Fibroblast of upper back skin (primary cell): Measurements from ENCODE around the gene GRIK4.
"Not testable (repeated sequence)": the region's sequence is repeated elsewhere in the genome, so short reads cannot be mapped to it uniquely, and the experiment has no call there.

Experiments used
- DNase-seq: peaks from one replicate; pipeline ENCODE4 v3.0.0-alpha.2; 2013

GRIK4 gene, protein sequence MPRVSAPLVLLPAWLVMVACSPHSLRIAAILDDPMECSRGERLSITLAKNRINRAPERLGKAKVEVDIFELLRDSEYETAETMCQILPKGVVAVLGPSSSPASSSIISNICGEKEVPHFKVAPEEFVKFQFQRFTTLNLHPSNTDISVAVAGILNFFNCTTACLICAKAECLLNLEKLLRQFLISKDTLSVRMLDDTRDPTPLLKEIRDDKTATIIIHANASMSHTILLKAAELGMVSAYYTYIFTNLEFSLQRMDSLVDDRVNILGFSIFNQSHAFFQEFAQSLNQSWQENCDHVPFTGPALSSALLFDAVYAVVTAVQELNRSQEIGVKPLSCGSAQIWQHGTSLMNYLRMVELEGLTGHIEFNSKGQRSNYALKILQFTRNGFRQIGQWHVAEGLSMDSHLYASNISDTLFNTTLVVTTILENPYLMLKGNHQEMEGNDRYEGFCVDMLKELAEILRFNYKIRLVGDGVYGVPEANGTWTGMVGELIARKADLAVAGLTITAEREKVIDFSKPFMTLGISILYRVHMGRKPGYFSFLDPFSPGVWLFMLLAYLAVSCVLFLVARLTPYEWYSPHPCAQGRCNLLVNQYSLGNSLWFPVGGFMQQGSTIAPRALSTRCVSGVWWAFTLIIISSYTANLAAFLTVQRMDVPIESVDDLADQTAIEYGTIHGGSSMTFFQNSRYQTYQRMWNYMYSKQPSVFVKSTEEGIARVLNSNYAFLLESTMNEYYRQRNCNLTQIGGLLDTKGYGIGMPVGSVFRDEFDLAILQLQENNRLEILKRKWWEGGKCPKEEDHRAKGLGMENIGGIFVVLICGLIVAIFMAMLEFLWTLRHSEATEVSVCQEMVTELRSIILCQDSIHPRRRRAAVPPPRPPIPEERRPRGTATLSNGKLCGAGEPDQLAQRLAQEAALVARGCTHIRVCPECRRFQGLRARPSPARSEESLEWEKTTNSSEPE

DNA sequence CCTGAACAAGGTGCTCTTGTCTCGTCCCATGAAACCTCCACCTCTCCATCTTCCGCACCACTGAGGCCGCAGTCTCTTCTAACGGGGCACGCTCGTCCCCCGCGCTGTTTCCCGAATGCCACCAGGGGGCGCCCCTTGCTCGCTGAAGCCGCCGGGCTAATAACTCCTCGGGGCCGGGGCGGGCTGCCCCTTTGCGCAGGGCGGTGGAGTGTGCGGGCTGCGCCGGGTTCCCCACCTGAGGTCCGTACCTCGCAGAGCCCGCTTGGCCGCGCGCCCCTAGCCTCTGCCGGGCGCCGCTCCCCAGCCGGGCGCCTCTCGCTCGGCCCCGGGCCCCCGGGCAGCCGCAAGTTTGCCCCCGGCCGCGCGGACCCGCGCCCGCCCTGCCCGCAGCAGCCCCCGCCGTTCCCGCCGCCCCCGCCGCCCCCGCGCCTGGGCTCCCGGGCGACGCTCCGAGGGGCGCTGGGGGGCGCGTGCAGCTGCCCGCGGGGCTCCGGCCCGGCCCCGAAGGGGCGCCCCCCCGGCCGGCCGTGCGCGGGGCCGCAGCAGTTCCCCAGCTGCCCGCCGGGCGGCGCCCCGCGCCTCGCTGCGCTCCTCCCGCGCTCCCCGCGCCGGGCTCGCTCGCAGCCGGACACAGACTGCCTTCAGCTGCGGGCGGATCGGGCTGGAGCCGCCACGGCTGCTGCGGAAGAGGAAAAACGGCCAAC is at the start of gene GRIK4:
Gene GRIK4 (plus strand): TSS at position 633 of the 704 bp plus-strand sequence. CDS start 148,571 bp downstream, outside the sequence.
- DNase-seq = peak; percentile 73

DNA sequence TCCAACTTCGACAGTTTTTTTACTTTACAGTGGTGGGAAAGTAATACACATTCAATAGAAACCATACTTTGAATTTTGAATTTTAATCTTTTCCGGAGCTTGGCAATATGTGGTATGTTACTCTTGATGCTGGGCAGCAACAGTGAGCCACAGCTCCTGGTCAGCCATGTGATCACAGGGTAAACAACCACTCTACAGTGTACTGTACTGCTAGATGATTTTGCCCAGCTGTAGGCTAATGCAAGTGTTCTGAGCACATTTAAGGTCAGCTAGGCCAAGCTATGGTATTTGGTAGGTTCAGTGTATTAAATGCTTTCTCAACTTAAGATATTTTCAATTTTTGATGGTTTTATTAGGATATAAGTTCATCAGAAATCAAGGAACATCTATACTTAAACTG is 48.7 kb upstream of the GRIK4 start:
- DNase-seq = no peak

DNA sequence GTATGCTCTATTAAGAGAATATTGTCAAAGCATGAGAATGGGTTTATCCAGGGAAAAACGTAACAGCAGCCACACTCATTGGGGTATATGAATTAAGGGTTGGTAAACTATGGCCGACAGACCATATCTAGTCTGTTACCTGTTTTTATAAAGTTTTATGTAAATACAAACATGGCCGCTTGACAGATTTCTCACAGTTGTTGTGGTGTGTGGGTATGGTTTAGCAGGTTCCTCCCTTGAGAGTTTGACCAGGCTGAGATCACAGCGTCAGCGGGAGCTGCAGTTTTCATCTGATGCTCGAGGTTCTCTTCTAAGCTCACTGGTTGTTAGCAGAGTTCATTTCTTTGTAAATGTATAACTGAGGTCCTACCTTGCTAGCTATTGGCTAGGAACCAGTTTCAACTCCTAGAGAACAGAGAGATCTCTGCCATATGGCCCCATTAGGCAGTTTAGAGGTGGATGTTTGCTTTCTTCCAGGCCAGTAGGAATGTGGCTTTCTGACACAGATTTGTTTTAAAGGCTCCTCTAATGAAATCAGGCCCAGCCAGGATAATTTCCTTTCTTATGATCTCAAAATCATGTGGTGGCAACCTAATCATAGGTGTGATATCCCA is 45.5 kb upstream of the GRIK4 start:
- DNase-seq = no peak

DNA sequence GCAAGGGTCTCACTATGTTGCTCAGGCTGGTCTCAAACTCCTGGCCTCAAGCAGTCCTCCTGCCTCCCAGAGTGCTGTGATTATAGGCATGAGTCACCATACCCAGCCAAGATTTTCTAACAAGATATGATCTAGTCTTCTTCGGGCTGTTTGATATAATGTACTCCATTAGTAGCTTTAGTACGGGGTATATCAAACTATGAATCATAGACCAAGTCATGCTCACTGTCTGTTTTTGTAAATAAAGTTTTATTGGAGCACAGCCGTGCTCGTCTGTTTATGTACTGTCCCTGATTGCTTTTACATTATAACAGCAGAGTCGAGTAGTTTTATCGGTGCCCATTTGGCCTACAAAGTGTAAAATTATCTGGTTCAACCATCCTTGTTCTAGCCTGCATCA is 43.9 kb upstream of the GRIK4 start:
- peak; percentile 7 for DNase-seq

DNA sequence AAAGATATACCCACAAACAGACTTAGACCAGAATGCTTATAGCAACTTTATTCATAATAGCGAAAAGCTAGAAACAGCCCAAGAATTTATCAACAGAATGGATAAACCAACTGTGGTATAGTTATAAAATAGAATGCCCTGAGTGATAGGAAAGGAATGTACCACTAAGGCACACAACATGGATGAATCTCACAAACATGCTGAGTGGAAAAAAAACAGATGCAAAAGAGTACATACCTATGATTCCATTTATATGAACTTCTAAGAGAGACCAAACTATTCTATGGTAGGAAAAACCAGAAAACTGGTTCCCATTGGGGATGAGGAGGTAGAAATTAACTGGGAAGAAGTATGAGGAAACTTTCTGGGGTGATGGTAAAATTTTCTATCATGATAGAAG is 40.4 kb upstream of the GRIK4 start:
- peak; percentile 87 for DNase-seq

DNA sequence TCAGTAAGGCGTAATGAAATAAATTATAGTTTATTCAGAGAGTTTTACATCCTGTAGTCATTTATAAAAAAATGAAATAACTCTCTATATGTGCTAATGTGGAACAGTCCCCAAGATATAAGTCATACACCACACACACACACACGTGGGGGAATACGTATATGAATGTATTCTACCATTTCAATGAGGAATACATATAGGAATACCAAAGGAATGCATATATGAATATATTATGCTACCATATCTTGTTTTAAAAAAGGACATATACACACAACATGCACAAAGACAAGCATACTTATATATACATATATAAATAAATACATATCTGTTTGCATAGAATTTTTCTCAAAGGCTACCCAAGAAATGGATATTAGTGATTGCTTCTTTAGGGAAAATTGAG is 39.6 kb upstream of the GRIK4 start:
- DNase-seq = no peak

DNA sequence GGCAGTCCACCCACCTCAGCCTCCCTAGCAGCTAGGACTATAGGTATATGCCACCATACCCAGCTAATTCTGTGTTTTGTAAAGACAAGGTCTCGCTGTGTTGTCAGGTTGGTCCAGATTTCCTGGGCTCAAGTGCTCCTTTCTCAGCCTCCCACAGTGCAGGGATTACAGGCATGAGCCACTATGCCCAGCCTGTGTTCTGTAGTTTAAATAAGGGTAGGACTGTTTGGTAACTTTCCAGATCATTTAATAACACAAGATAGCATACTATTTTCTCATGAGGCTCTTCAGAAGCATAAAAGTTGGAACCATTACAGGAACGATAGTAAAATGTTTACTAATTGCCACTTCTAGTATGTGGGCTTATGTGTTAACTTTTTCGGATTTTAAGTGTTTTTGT is 38.0 kb upstream of the GRIK4 start:
- no peak for DNase-seq

DNA sequence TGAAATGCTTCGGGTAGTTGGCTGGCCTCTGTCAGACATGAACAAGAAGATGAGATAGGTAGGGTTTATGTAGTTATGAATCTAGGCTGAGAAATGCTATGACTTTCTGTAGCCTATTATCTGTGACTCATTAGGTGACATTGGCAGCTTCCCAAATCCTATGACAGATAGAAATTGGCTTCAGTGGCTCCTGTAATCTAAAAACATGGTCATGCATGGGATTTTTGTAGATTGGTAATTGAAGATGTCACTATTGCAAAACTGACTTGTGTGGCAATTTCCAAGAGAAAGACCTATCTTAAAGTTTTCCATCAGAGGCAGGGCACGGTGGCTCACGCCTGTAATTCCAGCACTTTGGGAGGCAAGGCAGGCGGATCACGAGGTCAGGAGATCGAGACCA is 29.4 kb upstream of the GRIK4 start:
- no peak for DNase-seq

DNA sequence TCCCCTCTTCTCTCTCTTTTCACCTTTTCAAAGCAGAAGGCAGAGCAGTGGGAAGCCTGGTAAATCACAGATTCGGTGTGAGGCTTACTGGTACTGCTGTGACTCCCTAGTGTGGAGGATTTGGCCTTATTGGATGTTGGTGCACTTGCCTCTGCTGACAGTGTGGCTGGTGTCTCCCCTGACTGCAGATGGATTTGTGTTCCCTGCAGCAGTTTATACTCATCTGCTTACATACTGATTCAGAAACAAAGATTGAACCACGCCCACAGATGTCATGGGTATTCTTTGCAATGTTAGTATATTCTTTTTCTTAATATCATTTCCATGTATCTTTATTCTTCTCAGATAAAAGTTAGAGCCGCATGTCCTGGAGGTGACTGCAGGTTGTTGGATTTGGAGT is 26.8 kb upstream of the GRIK4 start:
- no peak for DNase-seq

DNA sequence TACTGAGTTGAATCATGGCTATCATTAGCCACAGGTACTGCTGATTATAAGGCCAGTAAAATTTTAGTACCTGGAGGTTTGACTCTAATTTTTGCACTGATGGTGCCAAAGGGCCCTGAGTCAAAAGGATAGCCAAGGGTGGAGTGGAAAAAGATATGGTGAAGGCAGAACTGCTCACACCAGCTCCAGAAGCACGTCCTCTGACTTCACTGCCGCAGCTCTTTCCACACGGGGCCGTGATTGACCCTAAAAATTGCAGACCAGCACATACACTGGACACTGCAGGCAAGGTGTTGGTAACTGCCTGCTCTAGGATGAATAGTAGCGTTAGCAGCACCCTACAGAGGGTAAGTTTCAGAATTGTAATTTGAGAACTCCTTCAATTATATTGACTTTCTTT is 25.4 kb upstream of the GRIK4 start:
- no peak for DNase-seq

DNA sequence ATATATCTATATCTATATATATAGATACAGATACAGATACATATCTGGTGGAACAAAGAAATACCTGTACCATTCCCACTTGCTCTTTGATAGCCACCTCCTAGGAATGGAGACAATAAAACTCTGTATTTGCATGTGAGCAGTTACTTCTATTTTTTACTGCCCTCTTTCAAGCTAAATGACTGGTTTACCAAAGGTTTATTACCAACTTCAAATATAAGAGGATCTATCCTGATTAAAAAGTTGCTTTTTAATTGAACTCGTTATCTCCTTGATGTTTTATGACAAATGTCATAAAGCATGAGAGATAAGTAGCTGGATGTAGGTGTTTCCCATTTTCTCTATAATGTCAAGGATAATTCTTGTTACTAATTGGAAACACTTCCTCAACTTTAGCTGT is 21.7 kb upstream of the GRIK4 start:
- DNase-seq = no peak

DNA sequence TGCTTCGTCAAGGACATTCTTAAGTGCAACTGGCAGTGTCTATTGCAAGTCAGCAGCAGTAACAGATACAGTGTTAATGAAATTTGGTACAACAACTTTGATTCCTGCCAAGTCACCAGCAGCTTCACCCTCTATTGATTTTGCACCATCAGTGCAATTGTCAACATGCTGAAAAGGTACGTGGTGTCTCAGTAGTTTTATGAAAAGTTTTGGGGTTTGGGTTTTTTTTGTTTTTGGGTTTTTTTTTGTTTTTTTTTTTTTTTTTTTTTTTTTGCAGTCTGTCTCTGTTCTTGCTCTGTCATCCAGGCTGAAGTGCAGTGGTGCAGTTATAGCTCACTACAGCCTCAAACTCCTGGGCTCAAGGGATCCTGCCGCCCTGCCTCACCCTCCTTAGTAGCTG is 19.1 kb upstream of the GRIK4 start:
- DNase-seq = no peak

DNA sequence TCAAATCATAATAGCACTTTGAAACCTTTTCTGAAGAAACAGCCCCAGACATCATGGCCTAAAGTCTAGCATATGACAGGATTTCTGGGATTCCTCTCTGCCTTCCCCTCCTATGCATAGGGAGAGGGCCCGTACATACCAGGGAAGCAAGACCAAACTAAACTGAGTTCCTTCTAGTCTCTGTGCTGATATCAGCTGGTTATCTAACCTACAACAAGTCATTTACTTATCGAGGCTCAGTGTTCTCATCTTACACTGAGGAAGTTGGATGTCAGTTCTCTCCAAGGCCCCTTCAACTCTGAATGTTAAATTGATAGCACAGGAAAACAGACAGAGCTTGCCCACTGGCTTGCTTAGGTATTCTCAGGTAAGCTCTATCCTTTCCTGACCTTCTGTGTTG is 17.0 kb upstream of the GRIK4 start:
- no peak for DNase-seq

DNA sequence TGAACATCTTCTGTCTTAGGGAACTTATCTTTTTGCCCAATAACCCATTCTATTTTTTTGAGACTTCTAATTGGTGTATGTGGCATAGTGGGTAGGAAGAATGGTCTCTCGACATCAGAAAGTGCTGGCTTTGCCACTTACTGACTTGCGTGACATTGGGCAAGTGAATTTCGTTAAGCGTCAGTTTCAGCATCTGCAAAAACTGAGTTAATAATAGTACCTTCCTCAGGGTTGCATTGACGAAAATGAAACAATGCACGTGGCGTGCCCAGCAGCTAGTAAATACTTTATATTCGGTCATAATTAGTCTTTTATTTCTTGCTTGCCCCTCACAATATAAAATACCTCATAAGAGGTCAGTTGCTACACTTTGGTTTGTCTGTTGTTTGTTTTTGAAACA is 12.5 kb upstream of the GRIK4 start:
- no peak for DNase-seq

DNA sequence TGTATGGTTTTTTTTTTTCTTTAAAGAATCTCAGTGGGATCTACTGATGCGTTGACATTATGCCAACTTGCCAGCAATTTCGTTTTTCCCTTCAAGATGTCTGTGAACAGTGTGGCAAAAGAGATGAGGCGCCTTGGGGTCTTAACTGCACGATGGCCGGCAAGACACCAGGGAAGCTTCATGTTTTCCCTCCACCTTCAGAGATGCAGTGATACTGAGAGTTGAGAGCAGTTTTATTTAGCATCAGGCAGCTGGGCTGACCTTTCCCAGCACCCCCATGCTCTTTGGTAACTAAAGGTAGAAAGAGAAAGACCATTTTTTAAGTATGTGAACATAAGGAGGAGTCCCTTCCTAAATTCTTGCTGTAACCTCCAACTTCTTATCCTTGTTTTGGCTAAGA is 11.7 kb upstream of the GRIK4 start:
- DNase-seq = no peak

DNA sequence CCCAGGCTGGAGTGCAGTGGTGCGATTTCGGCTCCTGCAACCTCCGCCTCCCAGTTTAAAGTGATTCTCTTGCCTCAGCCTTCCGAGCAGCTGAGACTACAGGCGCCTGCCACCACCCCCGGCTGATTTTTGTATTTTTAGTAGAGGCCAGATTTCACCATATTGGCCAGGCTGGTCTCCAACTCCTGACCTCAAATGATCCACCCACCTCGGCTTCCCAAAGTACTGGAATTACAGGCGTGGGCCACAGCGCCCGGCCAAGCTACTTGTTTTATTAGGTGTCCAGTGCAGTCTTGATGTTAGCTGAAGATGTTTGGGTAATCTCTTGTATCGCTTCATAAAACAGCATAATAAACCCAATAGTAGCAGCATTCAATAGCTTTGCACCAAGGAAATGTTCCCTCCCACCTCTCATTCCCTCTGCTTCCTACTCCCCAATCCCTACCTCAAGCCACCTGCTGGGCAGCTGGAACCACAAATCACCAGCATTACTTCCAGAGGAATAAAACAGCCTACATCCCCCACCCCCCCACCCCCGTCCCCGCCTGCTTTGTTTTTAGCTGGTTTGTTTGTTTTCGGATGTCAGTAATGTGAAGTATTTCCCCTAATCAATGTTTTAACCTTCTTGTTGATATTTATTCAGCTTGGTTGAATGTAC is 11.0 kb upstream of the GRIK4 start:
- no peak for DNase-seq

DNA sequence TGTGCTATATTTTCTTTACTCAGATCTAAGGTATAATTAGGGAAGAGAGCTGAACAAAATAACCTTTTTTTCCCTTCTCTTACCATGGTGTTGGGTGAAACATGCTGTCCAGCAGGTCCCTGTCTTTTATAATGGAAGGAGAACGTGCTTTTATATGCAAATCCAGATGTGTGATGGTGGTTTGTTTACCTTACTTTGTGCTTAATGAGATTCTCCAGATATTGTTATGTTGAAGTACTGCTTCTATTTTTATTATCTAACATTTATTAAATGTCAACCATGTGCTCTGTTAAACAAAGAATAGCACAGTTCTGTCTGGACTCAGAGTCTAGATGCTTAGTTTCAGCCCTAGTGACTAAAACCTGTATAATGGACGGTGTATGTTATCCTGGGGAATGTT is 10.1 kb upstream of the GRIK4 start:
- DNase-seq = no peak

DNA sequence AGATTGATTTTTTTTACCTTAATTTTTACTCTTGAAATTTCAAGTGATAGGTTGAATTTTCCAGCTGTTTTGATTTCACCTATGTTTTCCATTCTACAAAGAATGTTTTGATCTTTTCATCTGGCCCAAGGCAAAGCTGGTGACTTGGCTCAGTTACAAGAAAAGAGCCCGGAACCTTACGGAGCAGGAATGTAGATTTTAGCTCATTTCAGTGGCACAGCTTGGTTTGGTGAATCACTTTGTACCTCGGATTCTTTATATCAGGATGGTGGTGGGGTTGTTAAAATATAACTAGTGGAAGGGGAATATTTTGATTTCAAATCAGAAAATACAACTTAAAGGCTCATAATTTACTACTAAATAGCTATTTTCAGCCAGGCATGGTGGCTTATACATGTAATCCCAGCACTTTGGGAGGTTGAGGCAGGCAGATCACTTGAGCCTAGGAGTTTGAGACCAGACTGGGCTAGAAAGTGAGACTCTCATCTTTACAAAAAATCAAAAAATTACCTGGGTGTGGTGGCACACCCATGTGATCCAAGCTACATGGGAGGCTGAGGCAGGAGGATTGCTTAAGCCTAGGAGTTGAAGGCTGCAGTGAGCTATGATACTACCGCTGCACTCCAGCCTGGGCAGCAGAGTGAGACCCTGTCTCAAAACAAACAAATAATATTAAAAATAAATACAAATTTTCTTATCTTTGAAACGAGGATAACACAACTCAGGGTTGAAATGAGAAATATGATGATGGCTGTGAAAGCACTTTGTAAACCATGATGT is 9.4 kb upstream of the GRIK4 start:
- DNase-seq = no peak

DNA sequence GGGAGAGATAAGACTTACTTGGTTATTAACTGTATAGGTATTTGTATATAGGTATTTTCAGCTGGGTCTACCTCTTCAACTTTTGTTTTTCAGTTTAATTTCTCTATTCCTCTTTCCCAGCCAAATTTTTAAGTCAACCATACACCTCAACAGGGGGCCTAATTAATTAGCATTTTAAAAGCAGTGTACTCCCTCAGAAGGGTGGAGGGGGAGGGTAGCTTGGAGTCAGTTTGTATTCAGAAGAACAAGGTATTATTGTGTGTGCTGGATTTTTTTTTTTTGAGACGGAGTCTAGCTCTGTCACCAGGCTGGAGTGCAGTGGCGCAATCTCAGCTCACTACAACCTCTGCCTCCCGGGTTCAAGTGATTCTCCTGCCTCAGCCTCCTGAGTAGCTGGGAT is 8.0 kb upstream of the GRIK4 start:
- not testable (repeated sequence) for DNase-seq

DNA sequence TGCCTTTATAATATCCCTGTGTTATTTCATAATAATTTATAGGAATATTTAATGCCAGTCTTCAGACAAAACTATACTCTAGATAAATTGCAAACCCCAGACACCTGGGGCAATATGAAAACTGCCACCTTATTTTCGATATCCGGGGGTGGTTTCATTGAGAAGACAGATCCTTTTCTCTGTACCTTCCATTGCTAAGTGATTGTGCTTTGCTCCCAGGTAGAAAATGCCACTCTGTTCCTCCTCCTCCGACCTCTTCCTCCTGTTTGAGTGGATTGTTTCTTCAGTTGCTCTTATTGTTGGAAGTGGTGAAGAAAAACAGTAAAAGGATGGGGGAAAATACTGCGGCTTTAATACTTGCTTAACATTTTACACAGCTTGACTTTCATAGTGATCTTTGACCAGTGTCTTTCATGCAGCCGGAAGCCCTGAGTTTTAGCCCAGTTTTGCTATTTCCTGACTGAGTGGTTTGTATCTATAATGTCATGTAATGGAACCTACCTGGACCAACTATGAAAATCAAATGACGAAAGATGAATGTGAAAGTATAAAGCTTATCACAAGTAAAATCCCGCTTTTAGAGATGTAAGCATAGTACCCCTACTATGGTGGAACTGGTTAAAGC is 5.6 kb upstream of the GRIK4 start:
- no peak for DNase-seq
